CD14-positive monocyte (primary cell): Measurements from ENCODE around the gene HMGN3. TPM values are rescaled to one million over a fixed set of nuclear protein-coding genes. Genes with fewer than 3 reads are reported as not detected.
A peak's percentile ranks its signal among the peaks of the same experiment; 100 is the strongest.

Experiments used
- DNase-seq, 3 donors: peaks; one replicate each; pipeline ENCODE4 v3.0.0-alpha.2; 2011 to 2022
- H2AFZ ChIP-seq: 2 replicates; pipeline ENCODE4 v1.6.0; 2012; ENCODE audit warnings: mild to moderate bottlenecking, low read depth, low read length, inconsistent platforms; ENCODE audit not compliant: insufficient read depth, poor library complexity, severe bottlenecking
- H3K27ac ChIP-seq, 2 donors: 1 replicate in 1 of 2; 2 replicates in 1 of 2; pipeline ENCODE4 v1.5.1; 2012 to 2013; ENCODE audit warnings: low read length in 2 of 2, control low read depth in 1 of 2, inconsistent platforms in 1 of 2, low read depth in 1 of 2, mild to moderate bottlenecking in 1 of 2
- H3K27me3 ChIP-seq, 2 donors: one replicate each; pipeline versions ENCODE4 v1.6.0 to v1.6.1; 2011 to 2013; ENCODE audit warnings: low read length in 2 of 2; ENCODE audit not compliant: control insufficient read depth in 2 of 2, insufficient read depth in 2 of 2
- H3K36me3 ChIP-seq, 2 donors: replicated peaks in 1 of 2; 1 replicate in 1 of 2; 2 replicates in 1 of 2; pipeline versions ENCODE4 v1.5.1 to v1.6.1; 2012 to 2013; ENCODE audit warnings: low read length in 2 of 2, control low read depth in 1 of 2, inconsistent platforms in 1 of 2, mild to moderate bottlenecking in 1 of 2; ENCODE audit not compliant: insufficient read depth in 2 of 2, control insufficient read depth in 1 of 2
- H3K4me1 ChIP-seq, 2 donors: 1 replicate in 1 of 2; 2 replicates in 1 of 2; pipeline versions ENCODE4 v1.5.1 to v1.6.1; 2012 to 2013; ENCODE audit warnings: low read length in 2 of 2, control low read depth in 1 of 2, inconsistent platforms in 1 of 2, mild to moderate bottlenecking in 1 of 2, moderate library complexity in 1 of 2; ENCODE audit not compliant: insufficient read depth in 2 of 2, control insufficient read depth in 1 of 2
- H3K4me2 ChIP-seq: replicated peaks from 2 replicates; pipeline ENCODE3; 2012; ENCODE audit warnings: low read length, moderate library complexity, mild to moderate bottlenecking; ENCODE audit not compliant: poor library complexity, severe bottlenecking; ENCODE audit errors: extremely low read depth
- H3K4me3 ChIP-seq, 3 experiments: fragments of 200-600 bp in 1 of 3; sonication (generic) in 1 of 3; replicated peaks in 1 of 3; 1 replicate in 2 of 3; 2 replicates in 1 of 3; pipeline ENCODE4 v1.5.1; 2011 to 2013; ENCODE audit warnings: low read length in 3 of 3, mild to moderate bottlenecking in 3 of 3, control low read depth in 2 of 3, low read depth in 2 of 3, inconsistent platforms in 1 of 3, moderate library complexity in 1 of 3
- H3K79me2 ChIP-seq: 2 replicates; pipeline ENCODE4 v1.6.0; 2012; ENCODE audit warnings: mild to moderate bottlenecking, control low read depth, inconsistent platforms, low read length, moderate library complexity; ENCODE audit not compliant: insufficient read depth
- H3K9ac ChIP-seq: 2 replicates; pipeline ENCODE4 v1.6.0; 2017; ENCODE audit warnings: low read length, mild to moderate bottlenecking; ENCODE audit not compliant: insufficient read depth, poor library complexity, severe bottlenecking
- H3K9me3 ChIP-seq, 2 donors: replicated peaks in 1 of 2; 1 replicate in 1 of 2; 2 replicates in 1 of 2; pipeline versions ENCODE4 v1.5.1 to v1.6.1; 2012 to 2013; ENCODE audit warnings: low read length in 2 of 2, control low read depth in 1 of 2; ENCODE audit not compliant: control insufficient read depth in 1 of 2, insufficient read depth in 1 of 2
- H4K20me1 ChIP-seq: 2 replicates; pipeline ENCODE4 v1.6.0; 2012; ENCODE audit warnings: mild to moderate bottlenecking, low read length, control low read depth, moderate library complexity; ENCODE audit not compliant: insufficient read depth
- H3K27ac Mint-ChIP-seq, 7 donors: one replicate each; pipeline ENCODE4 v1.8.0; 2020; ENCODE audit warnings: mild to moderate bottlenecking in 7 of 7, mixed read lengths in 7 of 7, moderate library complexity in 6 of 7, inconsistent platforms in 2 of 7
- H3K27me3 Mint-ChIP-seq, 3 donors: one replicate each; pipeline ENCODE4 v1.8.0; 2021 to 2022; ENCODE audit warnings: low read depth in 3 of 3, mild to moderate bottlenecking in 3 of 3, mixed read lengths in 3 of 3, moderate library complexity in 3 of 3, inconsistent platforms in 1 of 3
- H3K36me3 Mint-ChIP-seq, 2 donors: one replicate each; pipeline ENCODE4 v1.8.0; 2020; ENCODE audit warnings: mixed read lengths in 2 of 2, inconsistent platforms in 1 of 2, mild to moderate bottlenecking in 1 of 2
- H3K4me1 Mint-ChIP-seq: one replicate; pipeline ENCODE4 v1.8.0; 2020; ENCODE audit warnings: mild to moderate bottlenecking, mixed read lengths
- H3K4me3 Mint-ChIP-seq, 2 donors: one replicate each; pipeline ENCODE4 v1.8.0; 2020; ENCODE audit warnings: mild to moderate bottlenecking in 2 of 2, mixed read lengths in 2 of 2, moderate library complexity in 1 of 2
- H3K9me3 Mint-ChIP-seq, 7 donors: one replicate each; pipeline ENCODE4 v1.8.0; 2020 to 2022; ENCODE audit warnings: mixed read lengths in 7 of 7, mild to moderate bottlenecking in 6 of 7, moderate library complexity in 6 of 7, inconsistent platforms in 2 of 7
- CTCF ChIP-seq: fragments of 200-600 bp; IDR thresholded peaks from one replicate; pipeline ENCODE4 v1.8.0; 2022; ENCODE audit warnings: antibody characterized with exemption, mild to moderate bottlenecking
- WGBS: methylation state at CpG from one replicate; pipeline ENCODE4 v1.1.5; 2013; ENCODE audit warnings: missing lambda C conversion rate; ENCODE audit not compliant: insufficient coverage; 5-methylcytosine and 5-hydroxymethylcytosine counted together
- intact Hi-C, 2 donors: fragments of 100-400 bp; cut with micrococcal nuclease; formaldehyde crosslinking; loops; one replicate each; pipeline versions ENCODE4 v1.15.0 to v1.15.1; 2023
- polyA plus RNA-seq, 3 donors: library from polyadenylated mRNA; depleted of rRNA in 1 of 3; unstranded in 2 of 3; stranded (reverse) in 1 of 3; fragments of 300-500 nt in 2 of 3; fragments of >200 nt in 1 of 3; fragmentation: Illumina TruSeq in 2 of 3; gene quantifications; 1 replicate in 2 of 3; 2 replicates in 1 of 3; pipeline ENCODE4 v1.2.3, GENCODE V29; 2012 to 2021

The HMGN3 gene
- polyA plus RNA-seq, 3 donors, result 63.9 to 106 (median 84.4) TPM

GRCh38 chr6:79203753-79204253 lies 30.7 kb downstream of the HMGN3 start:
- no peak overlapping the region for H3K27ac ChIP-seq
- Mint-ChIP-seq H3K27me3 (no peaks in the 10 kb centered on the region), H3K4me3 (no peak overlapping the region), H3K4me1 (peaks cover 21% of the 10 kb centered on the region), H3K27ac (peak overlapping the region in 1 of 7 donors; percentile 23), H3K36me3 (peaks cover 55 to 57% of the 10 kb centered on the region in 2 donors), H3K9me3 (peaks cover 0 to 1% (median 0%) of the 10 kb centered on the region in 7 donors)
- no peak overlapping the region for H2AFZ ChIP-seq
- WGBS, result 100% methylated on average over 2 of the region's 3 CpGs
- no peaks in the 10 kb centered on the region for H4K20me1 ChIP-seq
- no peak for TF ChIP-seq CTCF
- no peak for DNase-seq
- H3K79me2 ChIP-seq, result no peaks in the 10 kb centered on the region
- no peaks in the 10 kb centered on the region for H3K9me3 ChIP-seq
- peaks cover 6 to 7% of the 10 kb centered on the region in 2 donors for H3K4me1 ChIP-seq
- no peaks in the 10 kb centered on the region for H3K27me3 ChIP-seq
- H3K4me2 ChIP-seq, result no peak overlapping the region
- H3K9ac ChIP-seq, result no peak overlapping the region
- H3K4me3 ChIP-seq, result no peak overlapping the region
- H3K36me3 ChIP-seq, result peaks cover 21 to 46% of the 10 kb centered on the region in 2 donors
- intact Hi-C loops, result no loop called here

GRCh38 chr6:79202556-79202955 lies 31.9 kb downstream of the HMGN3 start:
- Histone ChIP-seq H3K9ac (no peak overlapping the region), H3K27me3 (no peaks in the 10 kb centered on the region), H3K9me3 (no peaks in the 10 kb centered on the region), H3K4me3 (no peak overlapping the region), H3K4me2 (no peak overlapping the region), H3K36me3 (peaks cover 20 to 46% of the 10 kb centered on the region in 2 donors), H3K79me2 (no peaks in the 10 kb centered on the region), H2AFZ (no peak overlapping the region), H4K20me1 (no peaks in the 10 kb centered on the region), H3K27ac (peak overlapping the region in 1 of 2 donors; percentile 33), H3K4me1 (peaks cover 3% of the 10 kb centered on the region in 2 donors)
- H3K36me3 Mint-ChIP-seq, result peaks cover 53 to 54% of the 10 kb centered on the region in 2 donors
- peaks cover 0 to 1% (median 0%) of the 10 kb centered on the region in 7 donors for H3K9me3 Mint-ChIP-seq
- H3K4me3 Mint-ChIP-seq, result no peak overlapping the region
- H3K27ac Mint-ChIP-seq, result peak overlapping the region in 2 of 7 donors; percentile 30 to 55
- TF ChIP-seq CTCF, result no peak
- no CpG with 5 or more reads among the region's 1 CpG for WGBS
- no peak for DNase-seq
- H3K27me3 Mint-ChIP-seq, result no peaks in the 10 kb centered on the region
- intact Hi-C loops, result no loop called here
- H3K4me1 Mint-ChIP-seq, result peaks cover 16% of the 10 kb centered on the region
